GM12872 (cell line): ENCODE measurements around the gene HMCN2.

Source experiments
- TF ChIP-seq, protein P1 (sequence below): IDR thresholded peaks from 3 replicates; pipeline ENCODE4 v1.5.1; 2011; ENCODE audit warnings: low read depth, mild to moderate bottlenecking, low read length, moderate library complexity; ENCODE audit not compliant: insufficient read depth

HMCN2 gene

GRCh38 chr9:130479587-130479986 is 214.0 kb downstream of the HMCN2 start:
- TF ChIP-seq, protein P1, sequence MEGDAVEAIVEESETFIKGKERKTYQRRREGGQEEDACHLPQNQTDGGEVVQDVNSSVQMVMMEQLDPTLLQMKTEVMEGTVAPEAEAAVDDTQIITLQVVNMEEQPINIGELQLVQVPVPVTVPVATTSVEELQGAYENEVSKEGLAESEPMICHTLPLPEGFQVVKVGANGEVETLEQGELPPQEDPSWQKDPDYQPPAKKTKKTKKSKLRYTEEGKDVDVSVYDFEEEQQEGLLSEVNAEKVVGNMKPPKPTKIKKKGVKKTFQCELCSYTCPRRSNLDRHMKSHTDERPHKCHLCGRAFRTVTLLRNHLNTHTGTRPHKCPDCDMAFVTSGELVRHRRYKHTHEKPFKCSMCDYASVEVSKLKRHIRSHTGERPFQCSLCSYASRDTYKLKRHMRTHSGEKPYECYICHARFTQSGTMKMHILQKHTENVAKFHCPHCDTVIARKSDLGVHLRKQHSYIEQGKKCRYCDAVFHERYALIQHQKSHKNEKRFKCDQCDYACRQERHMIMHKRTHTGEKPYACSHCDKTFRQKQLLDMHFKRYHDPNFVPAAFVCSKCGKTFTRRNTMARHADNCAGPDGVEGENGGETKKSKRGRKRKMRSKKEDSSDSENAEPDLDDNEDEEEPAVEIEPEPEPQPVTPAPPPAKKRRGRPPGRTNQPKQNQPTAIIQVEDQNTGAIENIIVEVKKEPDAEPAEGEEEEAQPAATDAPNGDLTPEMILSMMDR = no peak

DNA sequence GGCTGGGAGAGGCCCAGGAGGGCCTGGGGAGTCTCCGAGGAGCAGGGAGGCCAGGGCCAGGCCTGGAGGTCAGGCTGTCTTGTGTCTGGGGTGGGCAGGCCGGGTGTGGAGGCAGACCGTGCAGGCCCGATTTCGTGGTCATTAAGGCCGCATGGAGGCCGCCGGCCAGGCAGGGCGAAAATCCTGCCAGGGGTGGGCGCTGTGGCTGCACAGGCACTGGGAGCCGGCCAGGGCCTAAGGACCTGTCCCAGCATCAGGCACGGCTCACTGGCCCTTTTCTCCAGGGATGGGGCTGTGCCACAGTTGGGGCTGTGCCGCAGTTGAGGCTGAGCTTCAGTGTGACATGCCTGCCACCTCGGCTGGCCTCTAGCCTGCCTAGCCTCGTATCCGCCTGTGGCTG is 215.1 kb downstream of the HMCN2 start:
- TF ChIP-seq, protein P1 = no peak

- TF ChIP-seq, protein P1 = no peak
These were observed 216.9 kb downstream of the HMCN2 start for GRCh38 chr9:130482463-130482862.

GRCh38 chr9:130483371-130483971 is 217.9 kb downstream of the HMCN2 start:
- TF ChIP-seq, protein P1 = no peak
